EH (cell line): ENCODE results near the gene APOL4.
"Not testable (repeated sequence)": the region's sequence is repeated elsewhere in the genome, so short reads cannot be mapped to it uniquely, and the experiment has no call there.

Experiments used
- DNase-seq: peaks from one replicate; pipeline ENCODE4 v3.0.0-alpha.2; 2015; ENCODE audit warnings: low read depth

The APOL4 gene, protein sequence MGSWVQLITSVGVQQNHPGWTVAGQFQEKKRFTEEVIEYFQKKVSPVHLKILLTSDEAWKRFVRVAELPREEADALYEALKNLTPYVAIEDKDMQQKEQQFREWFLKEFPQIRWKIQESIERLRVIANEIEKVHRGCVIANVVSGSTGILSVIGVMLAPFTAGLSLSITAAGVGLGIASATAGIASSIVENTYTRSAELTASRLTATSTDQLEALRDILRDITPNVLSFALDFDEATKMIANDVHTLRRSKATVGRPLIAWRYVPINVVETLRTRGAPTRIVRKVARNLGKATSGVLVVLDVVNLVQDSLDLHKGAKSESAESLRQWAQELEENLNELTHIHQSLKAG

DNA sequence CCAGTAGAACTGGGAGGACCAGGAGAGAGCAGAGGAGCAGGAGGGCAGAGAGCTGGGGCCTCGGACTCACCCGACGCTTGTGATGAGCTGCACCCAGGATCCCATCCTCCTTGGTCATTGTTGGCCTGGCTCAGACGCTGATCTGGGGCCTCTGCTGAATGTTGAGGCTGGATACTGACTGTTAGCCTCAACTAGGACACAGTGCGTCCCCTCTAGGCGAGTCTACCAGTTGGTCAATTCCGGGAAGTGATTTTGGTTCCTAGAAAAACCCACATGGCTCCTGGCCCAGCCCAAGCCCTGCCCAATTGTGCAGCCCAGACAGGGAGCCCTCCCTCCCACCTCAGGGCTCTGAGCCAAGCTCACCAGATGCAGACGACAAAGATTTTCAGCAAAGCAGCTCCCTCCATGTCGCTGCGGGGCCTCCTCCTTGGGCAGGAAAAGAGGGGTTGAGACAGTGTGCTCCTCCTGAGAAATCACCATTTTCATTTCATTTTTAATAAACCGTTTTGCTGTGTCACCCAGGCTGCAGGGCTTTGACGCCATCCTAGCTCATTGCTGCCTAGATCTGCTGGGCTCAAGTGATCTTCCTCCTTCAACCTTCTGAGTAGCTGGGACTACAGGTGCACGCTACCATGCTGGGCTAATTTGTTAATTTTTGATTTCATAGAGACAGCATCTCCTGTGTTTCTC, at the start of gene APOL4:
APOL4 (minus strand) TSS at position 180 of the 690 bp plus-strand sequence; CDS start at position 105, 75 bp downstream.
- DNase-seq = peak; percentile 34

- DNase-seq = not testable (repeated sequence)
Measured at GRCh38 chr22:36250292-36250960, 48.8 kb upstream of the APOL4 start.

- no peak for DNase-seq
Measured at GRCh38 chr22:36249160-36249559, 47.6 kb upstream of the APOL4 start.

GRCh38 chr22:36247955-36248354, 46.3 kb upstream of the APOL4 start:
- DNase-seq = no peak

DNA sequence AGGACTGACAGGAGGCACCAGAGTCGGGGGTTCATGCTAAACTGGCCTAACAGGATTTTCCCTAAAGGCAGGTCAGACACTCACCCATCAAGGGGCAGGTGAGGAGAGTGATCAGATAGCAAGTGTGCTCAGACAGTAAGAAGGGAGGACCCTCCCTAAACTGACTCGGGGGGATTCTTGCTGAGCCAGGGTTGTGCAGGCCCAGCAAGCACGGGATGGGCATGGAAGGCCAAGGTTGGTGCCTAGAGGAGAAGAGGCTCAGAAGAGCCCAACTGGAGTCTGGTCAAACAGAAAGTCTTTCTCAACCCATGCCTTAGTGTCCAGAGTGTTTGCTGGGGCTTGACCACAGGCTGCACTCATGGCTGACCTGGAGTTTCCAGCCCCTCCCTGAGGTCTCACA, 45.1 kb upstream of the APOL4 start:
- DNase-seq = no peak

DNA sequence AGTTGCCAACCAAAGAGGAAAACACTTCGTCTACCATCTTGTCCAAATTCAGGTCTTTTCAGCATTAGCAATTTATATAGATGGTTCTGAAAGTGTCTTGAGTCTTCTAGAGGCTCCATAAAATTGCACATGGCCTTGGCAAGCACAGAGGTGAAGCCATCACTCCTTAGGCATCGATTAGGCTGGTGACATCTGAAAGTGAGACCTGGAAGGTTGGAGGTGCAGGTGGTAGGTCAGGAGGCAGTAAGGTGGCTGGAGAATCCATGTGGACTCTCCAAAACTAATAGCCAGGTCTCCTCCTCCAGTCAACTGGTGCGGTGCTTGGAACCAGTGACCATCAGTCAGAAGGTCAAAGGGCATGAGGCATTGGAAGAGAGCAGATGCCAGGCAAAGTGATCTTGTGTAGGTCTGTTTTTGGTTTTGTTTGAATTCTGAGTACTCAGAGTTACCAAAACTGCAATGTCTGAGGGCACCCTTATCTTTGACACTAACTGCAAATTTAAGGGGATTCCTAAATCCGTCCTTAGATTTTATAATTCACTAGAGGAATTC, 44.3 kb upstream of the APOL4 start:
- DNase-seq = no peak

DNA sequence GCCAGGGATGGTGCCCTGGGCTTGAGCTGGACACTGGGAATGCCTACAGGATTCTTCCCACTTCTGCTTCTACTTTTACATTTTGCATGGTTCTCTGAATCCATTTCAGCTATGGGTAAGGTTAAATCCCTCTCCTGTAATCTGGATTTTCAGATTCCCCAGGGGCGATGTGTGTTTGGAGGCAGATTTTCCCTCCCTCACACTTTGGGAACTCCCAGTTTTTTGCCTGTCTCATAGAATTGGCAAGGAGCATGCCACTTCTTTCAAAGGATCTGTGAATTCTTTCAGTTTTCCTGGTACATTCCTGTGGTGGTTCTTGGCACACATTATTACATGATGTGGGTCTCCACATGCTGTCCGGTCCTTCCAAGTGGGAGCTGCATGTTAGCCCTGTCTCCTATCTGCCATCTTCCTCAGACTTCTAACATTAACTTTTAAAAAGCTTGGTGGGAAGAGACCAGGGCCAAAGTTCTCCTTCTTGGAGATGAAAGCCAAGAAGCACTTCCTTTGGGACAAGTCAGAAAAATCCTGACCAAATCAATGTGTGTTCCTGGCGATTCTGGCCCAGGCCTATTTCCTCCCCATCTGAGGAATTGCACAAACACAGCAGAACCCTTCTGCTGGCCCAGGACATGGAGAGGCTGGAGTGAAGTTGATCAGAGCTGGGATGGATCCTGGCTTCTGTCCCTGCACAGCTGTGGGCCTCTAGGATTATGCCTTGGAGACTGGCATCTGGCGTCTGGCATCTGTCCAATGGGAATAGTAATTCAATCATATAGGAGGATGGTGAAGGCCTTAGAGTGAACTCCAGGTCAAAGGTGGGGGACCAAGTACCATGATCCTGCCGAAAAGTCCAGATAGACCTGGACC, 43.1 kb upstream of the APOL4 start:
- peak; percentile 74 for DNase-seq

- no peak for DNase-seq
Measured at GRCh38 chr22:36243986-36244385, 42.4 kb upstream of the APOL4 start.

DNA sequence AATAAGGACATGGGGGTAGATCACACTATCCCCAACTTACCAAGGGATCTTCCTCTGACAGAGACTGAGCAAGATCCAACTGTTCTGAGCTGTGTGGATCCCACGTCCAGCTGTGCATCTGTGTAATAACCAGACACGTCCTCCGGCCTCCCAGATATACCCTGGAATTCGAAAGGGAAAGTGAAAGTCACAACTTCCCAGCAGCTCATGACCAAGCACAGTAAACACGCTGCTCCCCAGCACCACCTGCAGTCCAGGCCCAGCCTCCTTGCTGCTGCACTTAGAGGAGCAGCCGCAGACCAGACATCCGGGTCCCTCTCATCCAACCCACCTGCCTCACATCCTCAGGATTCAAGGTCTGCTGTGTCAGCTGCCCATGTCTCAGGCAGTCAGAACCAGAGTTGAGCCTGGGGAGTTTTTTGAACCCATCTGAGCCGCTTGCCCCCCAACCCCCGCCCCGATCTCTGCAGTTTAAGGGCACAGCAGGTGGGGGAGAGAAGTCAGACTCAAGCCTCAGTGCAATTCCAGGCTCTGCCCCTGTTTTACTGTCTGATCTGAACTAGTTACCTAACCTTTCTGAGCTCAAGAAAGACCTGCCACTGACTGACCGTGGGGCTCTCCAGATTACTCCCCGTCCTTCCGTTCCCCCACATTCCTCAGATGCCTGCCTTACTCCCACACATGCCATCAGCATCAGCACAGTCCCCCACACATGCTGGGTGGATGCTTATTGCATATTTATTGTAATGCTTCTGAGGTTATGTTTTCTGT, 38.0 kb upstream of the APOL4 start, which contains the start of gene APOL2:
APOL2 (minus strand) TSS at position 127 of the 771 bp plus-strand sequence. CDS start 6,365 bp downstream, outside the sequence.
- DNase-seq = peak; percentile 97

DNA sequence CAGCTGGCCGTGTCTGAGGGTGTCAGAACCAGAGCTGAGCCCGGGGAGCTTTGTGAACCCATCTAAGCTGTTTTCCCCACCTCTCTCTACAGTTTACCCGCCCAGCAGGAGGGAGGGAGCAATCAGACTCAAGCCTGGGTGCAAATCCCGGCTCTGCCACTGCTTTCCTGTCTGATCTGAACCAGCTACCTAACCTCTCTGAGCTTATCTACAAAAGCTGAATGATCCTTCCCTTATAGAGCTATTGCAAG, 37.5 kb upstream of the APOL4 start:
- no peak for DNase-seq

- DNase-seq = no peak
Measured at GRCh38 chr22:36238373-36239149, 37.0 kb upstream of the APOL4 start.

GRCh38 chr22:36237462-36238372, 36.1 kb upstream of the APOL4 start:
- DNase-seq = no peak

GRCh38 chr22:36236388-36237319, 35.0 kb upstream of the APOL4 start:
- DNase-seq = no peak

GRCh38 chr22:36235585-36235984, 34.0 kb upstream of the APOL4 start:
- no peak for DNase-seq

DNA sequence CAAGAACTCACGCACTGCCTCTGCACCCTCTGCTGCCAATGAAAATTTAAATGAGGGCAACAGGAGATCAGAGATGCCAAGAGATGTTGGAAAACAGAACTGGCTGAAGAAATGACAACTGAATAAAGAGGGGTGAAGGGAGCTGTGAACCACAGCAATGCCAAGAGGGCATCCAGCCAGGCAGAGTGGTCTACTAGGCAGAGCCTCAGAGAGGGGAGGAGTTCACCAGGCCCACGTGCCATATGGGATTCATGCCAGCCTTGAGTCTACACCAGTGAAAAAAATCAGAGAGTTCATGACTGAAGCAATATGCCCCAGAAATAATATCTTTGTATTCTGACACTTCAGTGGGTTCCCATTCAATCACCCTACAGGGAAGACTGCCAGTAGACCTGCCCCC, 33.3 kb upstream of the APOL4 start:
- no peak for DNase-seq

DNA sequence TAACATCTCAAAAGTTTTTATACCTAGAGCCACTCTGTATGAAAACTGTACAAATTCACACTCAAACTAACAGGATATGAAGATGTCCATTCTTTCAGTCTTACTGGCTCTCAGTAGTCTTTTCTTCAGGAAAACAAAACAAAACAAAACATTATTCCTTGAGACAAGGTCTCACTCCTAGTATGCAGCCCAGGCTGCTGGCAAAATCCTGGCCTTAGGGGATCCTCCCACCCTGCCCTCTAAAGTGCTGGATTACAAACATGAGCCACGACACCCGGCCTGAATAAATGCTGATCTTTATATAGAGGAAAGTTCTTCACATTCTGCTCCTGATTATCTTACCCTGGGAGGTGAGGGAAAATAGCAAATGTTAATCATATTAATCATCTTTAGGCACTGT, 32.6 kb upstream of the APOL4 start:
- DNase-seq = no peak

- DNase-seq = no peak
Measured at GRCh38 chr22:36233796-36234195, 32.2 kb upstream of the APOL4 start.
